Spleen (tissue), 11 donors: ENCODE measurements around the gene PRTN3. TPM values are rescaled to one million over a fixed set of nuclear protein-coding genes. Genes with fewer than 3 reads are reported as not detected.

Experiments used
- DNase-seq: peaks from one replicate; pipeline ENCODE4 v3.0.0-alpha.2; 2020
- H3K27ac ChIP-seq, 8 donors: fragments of 200-600 bp; sonication (generic) in 7 of 8; 1 replicate in 4 of 8; 2 replicates in 4 of 8; pipeline versions ENCODE4 v1.5.0 to v1.8.0; 2016 to 2021; ENCODE audit warnings: inconsistent platforms in 4 of 8, mild to moderate bottlenecking in 4 of 8, moderate library complexity in 1 of 8
- H3K27me3 ChIP-seq, 7 donors: fragments of 200-600 bp; sonication (generic) in 6 of 7; replicated peaks in 1 of 7; 1 replicate in 4 of 7; 2 replicates in 3 of 7; pipeline versions ENCODE4 v1.5.0 to v1.8.0; 2016 to 2021; ENCODE audit warnings: inconsistent platforms in 3 of 7, mild to moderate bottlenecking in 1 of 7
- H3K36me3 ChIP-seq, 6 donors: fragments of 200-600 bp; sonication (generic) in 5 of 6; 1 replicate in 4 of 6; 2 replicates in 2 of 6; pipeline versions ENCODE4 v1.5.0 to v1.8.0; 2016 to 2021; ENCODE audit warnings: inconsistent platforms in 2 of 6
- H3K4me1 ChIP-seq, 6 donors: fragments of 200-600 bp; sonication (generic) in 5 of 6; 1 replicate in 3 of 6; 2 replicates in 3 of 6; pipeline versions ENCODE4 v1.5.0 to v1.8.0; 2016 to 2021; ENCODE audit warnings: inconsistent platforms in 3 of 6
- H3K4me3 ChIP-seq, 8 donors: fragments of 200-600 bp; sonication (generic) in 7 of 8; 1 replicate in 4 of 8; 2 replicates in 4 of 8; pipeline versions ENCODE4 v1.5.0 to v1.8.0; 2016 to 2021; ENCODE audit warnings: inconsistent platforms in 4 of 8, mild to moderate bottlenecking in 4 of 8, moderate library complexity in 2 of 8
- H3K9me3 ChIP-seq, 8 donors: fragments of 200-600 bp; sonication (generic) in 7 of 8; 1 replicate in 4 of 8; 2 replicates in 4 of 8; pipeline versions ENCODE4 v1.5.0 to v1.8.0; 2016 to 2021; ENCODE audit warnings: inconsistent platforms in 4 of 8
- CTCF ChIP-seq, 11 experiments: fragments of 200-600 bp in 7 of 11; fragments of 450-650 bp in 4 of 11; sonication (generic) in 4 of 11; IDR thresholded peaks in 8 of 11; conservative IDR thresholded peaks in 3 of 11; 1 replicate in 7 of 11; 2 replicates in 4 of 11; pipeline versions ENCODE4 v1.4.0 to v1.8.0; 2016 to 2021; ENCODE audit warnings: antibody characterized with exemption in 11 of 11, inconsistent platforms in 4 of 11, mild to moderate bottlenecking in 1 of 11
- POLR2A ChIP-seq, 3 donors: fragments of 450-650 bp; IDR thresholded peaks; one replicate each; pipeline ENCODE4 v1.5.1; 2017; ENCODE audit warnings: antibody characterized with exemption in 3 of 3, mild to moderate bottlenecking in 1 of 3
- POLR2AphosphoS5 ChIP-seq, 3 donors: sonication (generic); formaldehyde crosslinking; IDR thresholded peaks; one replicate each; pipeline ENCODE4 v1.5.1; 2017; ENCODE audit warnings: antibody characterized with exemption in 3 of 3
- WGBS, 5 donors: extraction: QIAGEN DNeasy Blood & Tissue Kit in 3 of 5; methylation state at CpG; one replicate each; pipeline versions ENCODE4 v1.1.5 to v1.1.7; 2013 to 2018; 5-methylcytosine and 5-hydroxymethylcytosine counted together
- intact Hi-C: fragments of 100-400 bp; cut with DNase I; formaldehyde crosslinking; loops from one replicate; pipeline ENCODE4 v1.15.0; 2023; ENCODE audit warnings: low total_unique reads
- polyA plus RNA-seq, 3 donors: library from polyadenylated mRNA; stranded (reverse); fragments of 200-250 nt; gene quantifications; one replicate each; pipeline ENCODE4 v1.2.1, GENCODE V29; 2013
- total RNA-seq, 7 donors: library from RNA; depleted of rRNA in 3 of 7; stranded (reverse); fragments of >200 nt in 3 of 7; fragmentation: NEBNext Ultra II Directional in 4 of 7; extraction: Animal tissue kit (Norgen Biotek cat#: 25700) in 4 of 7; gene quantifications; one replicate each; pipeline versions ENCODE4 v1.1.0 to v1.2.1, GENCODE V29; 2016 to 2021
- donor health status: healthy with polysubstance abuse.
- donor health status: DM: no; HTN: no; CAD: no; lungs with moderate emphysema.
- donor health status: DM: no; HTN: no; CAD: no.
- donor health status: Bipolar disorder and iron deficiency.
- donor health status: healthy.
- donor health status: DM: no; HTN: no; CAD: no.
- donor health status: DM: yes; HTN: yes; CAD: no.

The PRTN3 gene
- total and polyA plus RNA-seq, 10 donors, result 0.89 to 168 (median 7.9) TPM

GRCh38 chr19:892243-892893, 51.6 kb downstream of the PRTN3 start:
- Histone ChIP-seq H3K27ac (peak overlapping the region; percentile 88 to 98 (median 95)), H3K9me3 (no peaks in the 10 kb centered on the region), H3K4me3 (peak overlapping the region; percentile 77 to 93 (median 86)), H3K4me1 (peaks cover 3 to 37% (median 20%) of the 10 kb centered on the region in 6 donors), H3K36me3 (peaks cover 0 to 54% (median 31%) of the 10 kb centered on the region in 6 donors), H3K27me3 (no peaks in the 10 kb centered on the region)
- WGBS, 5 donors, result 4 to 9% (median 6%) methylated on average over 17 to 27 of the region's 27 CpGs
- no peak for DNase-seq
- intact Hi-C loops, result no loop called here
- TF ChIP-seq POLR2AphosphoS5 (IDR thresholded peaks at IDR 0.05) (no peak), POLR2A (IDR thresholded peaks at IDR 0.05) (no peak), CTCF (IDR thresholded peaks at IDR 0.05 in 8 of 11, conservative IDR thresholded peaks at IDR 0.05 in 3 of 11) (no peak)

- Histone ChIP-seq H3K4me3 (peak within 1 kb of the TSS; percentile 77 to 93 (median 86)), H3K27ac (peak within 1 kb of the TSS; percentile 88 to 98 (median 95)), H3K9me3 (no peaks in the 10 kb centered on the region), H3K36me3 (peaks cover 0 to 53% (median 32%) of the 10 kb centered on the region in 6 donors), H3K27me3 (no peaks in the 10 kb centered on the region), H3K4me1 (peaks cover 3 to 37% (median 20%) of the 10 kb centered on the region in 6 donors)
- WGBS, 5 donors, result 1% methylated on average over 27 to 69 of the region's 69 CpGs
- TF ChIP-seq POLR2AphosphoS5 (IDR thresholded peaks at IDR 0.05) (peak; percentile 88 to 91 (median 89)), POLR2A (IDR thresholded peaks at IDR 0.05) (peak in 2 of 3 donors; percentile 16 to 19), CTCF (IDR thresholded peaks at IDR 0.05 in 8 of 11, conservative IDR thresholded peaks at IDR 0.05 in 3 of 11) (peak in 3 of 11 experiments; percentile 7 to 25 (median 22))
- intact Hi-C loops, result no loop called here
- peak; percentile 98 for DNase-seq
Observed at GRCh38 chr19:892894-893689, 52.3 kb downstream of the PRTN3 start, which contains the start of the genes MED16 and RNU6-9. MED16 (minus strand) TSS chr19:893187; CDS start chr19:891131, 2,056 bp downstream. RNU6-9 (plus strand) TSS chr19:893484.

GRCh38 chr19:896434-896833, 55.6 kb downstream of the PRTN3 start:
- H3K27me3 ChIP-seq, result no peaks in the 10 kb centered on the region
- H3K9me3 ChIP-seq, result no peaks in the 10 kb centered on the region
- intact Hi-C loops, result no loop called here
- H3K36me3 ChIP-seq, result peaks cover 0 to 53% (median 34%) of the 10 kb centered on the region in 6 donors
- peak overlapping the region in 1 of 8 donors; percentile 20 for H3K27ac ChIP-seq
- no peak for DNase-seq
- H3K4me3 ChIP-seq, result no peak overlapping the region
- WGBS, 5 donors, result 90 to 99% (median 94%) methylated on average over 9 to 10 of the region's 10 CpGs
- TF ChIP-seq POLR2AphosphoS5 (IDR thresholded peaks at IDR 0.05) (peak in 1 of 3 donors; percentile 47), POLR2A (IDR thresholded peaks at IDR 0.05) (no peak), CTCF (IDR thresholded peaks at IDR 0.05 in 8 of 11, conservative IDR thresholded peaks at IDR 0.05 in 3 of 11) (no peak)
- H3K4me1 ChIP-seq, result peaks cover 3 to 54% (median 21%) of the 10 kb centered on the region in 6 donors
